GM23338 (cell line): ENCODE results near the gene XYLT1.

Experiments
- POLR2AphosphoS5 ChIP-seq: IDR thresholded peaks from 2 replicates; pipeline ENCODE4 v1.6.1; 2016; ENCODE audit warnings: antibody characterized with exemption, low read depth
- ZNF114 ChIP-seq: fragments of 250-450 bp; sonication (Bioruptor Pico); IDR thresholded peaks from 2 replicates; pipeline ENCODE4 v1.5.0; 2020; ENCODE audit warnings: mild to moderate bottlenecking, moderate library complexity
- TF ChIP-seq, protein P1 (sequence below), 2 experiments: fragments of 200-600 bp in 1 of 2; sonication (generic) in 1 of 2; conservative IDR thresholded peaks; 2 replicates each; pipeline versions ENCODE4 v1.5.1 to v1.6.1; 2016 to 2017; ENCODE audit warnings: antibody characterized with exemption in 2 of 2, low read depth in 2 of 2, mild to moderate bottlenecking in 2 of 2, moderate library complexity in 1 of 2

DNA sequence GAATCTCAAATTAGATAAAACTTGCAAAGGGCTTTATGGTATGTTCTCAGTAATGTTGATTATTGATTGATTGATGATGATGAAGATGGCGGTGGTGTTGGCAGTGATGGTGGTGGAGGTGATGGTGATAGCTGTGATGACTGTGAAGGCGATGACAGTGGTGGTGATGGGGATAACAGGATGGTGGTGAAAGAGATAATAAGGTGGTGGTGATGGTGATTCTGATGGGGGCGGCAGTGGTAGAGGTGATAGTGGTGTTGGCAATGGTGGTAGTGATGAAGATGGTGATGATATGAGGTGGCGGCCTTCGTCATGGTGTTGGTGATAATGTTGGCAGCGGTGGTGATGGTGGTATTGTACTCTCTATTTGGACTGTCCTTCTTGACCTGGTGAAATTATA, 238.3 kb downstream of the XYLT1 start:
- TF ChIP-seq, protein P1, sequence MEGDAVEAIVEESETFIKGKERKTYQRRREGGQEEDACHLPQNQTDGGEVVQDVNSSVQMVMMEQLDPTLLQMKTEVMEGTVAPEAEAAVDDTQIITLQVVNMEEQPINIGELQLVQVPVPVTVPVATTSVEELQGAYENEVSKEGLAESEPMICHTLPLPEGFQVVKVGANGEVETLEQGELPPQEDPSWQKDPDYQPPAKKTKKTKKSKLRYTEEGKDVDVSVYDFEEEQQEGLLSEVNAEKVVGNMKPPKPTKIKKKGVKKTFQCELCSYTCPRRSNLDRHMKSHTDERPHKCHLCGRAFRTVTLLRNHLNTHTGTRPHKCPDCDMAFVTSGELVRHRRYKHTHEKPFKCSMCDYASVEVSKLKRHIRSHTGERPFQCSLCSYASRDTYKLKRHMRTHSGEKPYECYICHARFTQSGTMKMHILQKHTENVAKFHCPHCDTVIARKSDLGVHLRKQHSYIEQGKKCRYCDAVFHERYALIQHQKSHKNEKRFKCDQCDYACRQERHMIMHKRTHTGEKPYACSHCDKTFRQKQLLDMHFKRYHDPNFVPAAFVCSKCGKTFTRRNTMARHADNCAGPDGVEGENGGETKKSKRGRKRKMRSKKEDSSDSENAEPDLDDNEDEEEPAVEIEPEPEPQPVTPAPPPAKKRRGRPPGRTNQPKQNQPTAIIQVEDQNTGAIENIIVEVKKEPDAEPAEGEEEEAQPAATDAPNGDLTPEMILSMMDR (conservative IDR thresholded peaks at IDR 0.05; ENCODE audit: low read depth in 2 of 2): no peak
- TF ChIP-seq POLR2AphosphoS5 (no peak), ZNF114 (CRISPR knock-in tag) (no peak)
